ENCODE measurements around the gene ATP5MC2. TPM values are rescaled to one million over a fixed set of nuclear protein-coding genes. Genes with fewer than 3 reads are reported as not detected.

ATP5MC2 gene
- polyA plus RNA-seq, 1 of the 3 experiments (the other 2 are of a cell fraction) = 319 TPM

- WGBS (ENCODE audit: low lambda C conversion rate) = 64% methylated on average over 3 of the region's 4 CpGs
- peaks cover 0 to 6% of the 10 kb centered on the region in 2 experiments for H3K36me3 ChIP-seq (replicated peaks in 1 of 2; ENCODE audit: control insufficient read depth in 1 of 2, insufficient read depth in 2 of 2, low read length in 1 of 2)
- no peak overlapping the region for H3K9ac ChIP-seq
- H3K79me2 ChIP-seq (ENCODE audit: insufficient read depth) = no peaks in the 10 kb centered on the region
- H3K4me1 ChIP-seq (ENCODE audit: control insufficient read depth in 1 of 2, insufficient read depth in 2 of 2, low read depth in 1 of 2, low read length in 1 of 2) = no peaks in the 10 kb centered on the region
- ChIA-PET POLR2A (interaction anchor here (0.9 kb wide), 1 partner anchor 34 kb away, joined by 3 read pairs; no protein-coding TSS in a partner anchor), CTCF (interaction anchor here (1.0 to 28.9 kb wide), 5 partner anchors 7 to 44 kb away, joined by 3 to 760 read pairs (median 5); partner anchors contain the start of gene ATP5MC2)
- no peak overlapping the region for H3K27ac ChIP-seq (ENCODE audit: low read depth in 2 of 2, low read length in 1 of 2)
- no peaks in the 10 kb centered on the region for H3F3A ChIP-seq (replicated peaks; ENCODE audit: insufficient read depth)
- no peak overlapping the region for H2AFZ ChIP-seq (ENCODE audit: low read depth)
- no peaks in the 10 kb centered on the region for H3K9me2 ChIP-seq
- H3K27me3 ChIP-seq (ENCODE audit: insufficient read depth) = peaks cover 40% of the 10 kb centered on the region
- no peaks in the 10 kb centered on the region for H4K20me1 ChIP-seq (ENCODE audit: insufficient read depth)
- no peak overlapping the region for H3K4me3 ChIP-seq (ENCODE audit: low read depth in 2 of 2, low read length in 1 of 2)
- no peak for DNase-seq
- no peaks in the 10 kb centered on the region for H3K9me3 ChIP-seq
- no peak overlapping the region for H3K4me2 ChIP-seq
- no peak for TF ChIP-seq RXRA (IDR thresholded peaks at IDR 0.05; ENCODE audit: borderline replicate concordance, low read depth)
- TF ChIP-seq POLR2AphosphoS5 (IDR thresholded peaks at IDR 0.05; ENCODE audit: low read depth, low read length) = no peak
- no peak for TF ChIP-seq RCOR1 (IDR thresholded peaks at IDR 0.05; ENCODE audit: low read length)
These were observed 33.8 kb upstream of the ATP5MC2 start for GRCh38 chr12:53709671-53710070.

DNA sequence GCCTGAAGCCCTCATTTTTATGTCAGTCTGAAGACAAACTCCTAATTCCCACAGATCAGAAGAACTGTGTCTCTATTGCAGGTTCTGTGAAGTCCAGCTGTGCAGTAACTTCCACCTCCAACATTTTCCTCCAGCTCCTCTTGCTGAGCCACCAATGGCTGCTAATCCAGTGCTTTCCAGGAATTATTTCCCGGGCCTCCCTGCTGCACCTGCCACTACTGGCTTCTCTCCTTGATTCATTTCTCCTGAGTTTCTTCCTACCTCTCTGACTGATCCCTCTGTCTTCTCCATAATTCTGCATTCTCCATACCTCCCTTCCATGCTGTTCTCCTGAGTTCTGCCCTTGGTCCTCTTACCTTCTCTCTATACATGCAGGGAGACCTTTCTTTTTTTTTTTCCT, 30.2 kb upstream of the ATP5MC2 start:
- Histone ChIP-seq H3K9ac (no peak overlapping the region), H3K4me3 (ENCODE audit: low read depth in 2 of 2, low read length in 1 of 2) (no peak overlapping the region), H3K79me2 (ENCODE audit: insufficient read depth) (no peaks in the 10 kb centered on the region), H3K9me2 (no peaks in the 10 kb centered on the region), H3K9me3 (no peaks in the 10 kb centered on the region), H3K36me3 (replicated peaks in 1 of 2; ENCODE audit: control insufficient read depth in 1 of 2, insufficient read depth in 2 of 2, low read length in 1 of 2) (no peaks in the 10 kb centered on the region), H3F3A (replicated peaks; ENCODE audit: insufficient read depth) (no peaks in the 10 kb centered on the region), H3K4me1 (ENCODE audit: control insufficient read depth in 1 of 2, insufficient read depth in 2 of 2, low read depth in 1 of 2, low read length in 1 of 2) (no peaks in the 10 kb centered on the region), H3K27ac (ENCODE audit: low read depth in 2 of 2, low read length in 1 of 2) (no peak overlapping the region), H3K27me3 (ENCODE audit: insufficient read depth) (peaks cover 64% of the 10 kb centered on the region), H2AFZ (ENCODE audit: low read depth) (no peak overlapping the region), H3K4me2 (no peak overlapping the region), H4K20me1 (ENCODE audit: insufficient read depth) (no peaks in the 10 kb centered on the region)
- ChIA-PET CTCF (interaction anchor here (1.0 to 28.9 kb wide), 2 partner anchors 30 to 37 kb away, joined by 3 to 760 read pairs; no protein-coding TSS in a partner anchor), POLR2A (no interaction called here)
- DNase-seq = no peak
- 8% methylated on average over 1 of the region's 1 CpG for WGBS (ENCODE audit: low lambda C conversion rate)
- no peak for TF ChIP-seq TCF12 (IDR thresholded peaks at IDR 0.05)
- no peak for TF ChIP-seq RFX5 (IDR thresholded peaks at IDR 0.05; ENCODE audit: low read length)
- no peak for TF ChIP-seq USF2 (IDR thresholded peaks at IDR 0.05; ENCODE audit: borderline replicate concordance, low read depth, low read length)
- TF ChIP-seq GATA2 (CRISPR knock-in tag; IDR thresholded peaks at IDR 0.05) = no peak
- TF ChIP-seq RAD21 (IDR thresholded peaks at IDR 0.05; ENCODE audit: low read length) = no peak
- TF ChIP-seq SIN3A (IDR thresholded peaks at IDR 0.05; ENCODE audit: borderline replicate concordance, low read depth, low read length) = no peak
- TF ChIP-seq, protein P1, sequence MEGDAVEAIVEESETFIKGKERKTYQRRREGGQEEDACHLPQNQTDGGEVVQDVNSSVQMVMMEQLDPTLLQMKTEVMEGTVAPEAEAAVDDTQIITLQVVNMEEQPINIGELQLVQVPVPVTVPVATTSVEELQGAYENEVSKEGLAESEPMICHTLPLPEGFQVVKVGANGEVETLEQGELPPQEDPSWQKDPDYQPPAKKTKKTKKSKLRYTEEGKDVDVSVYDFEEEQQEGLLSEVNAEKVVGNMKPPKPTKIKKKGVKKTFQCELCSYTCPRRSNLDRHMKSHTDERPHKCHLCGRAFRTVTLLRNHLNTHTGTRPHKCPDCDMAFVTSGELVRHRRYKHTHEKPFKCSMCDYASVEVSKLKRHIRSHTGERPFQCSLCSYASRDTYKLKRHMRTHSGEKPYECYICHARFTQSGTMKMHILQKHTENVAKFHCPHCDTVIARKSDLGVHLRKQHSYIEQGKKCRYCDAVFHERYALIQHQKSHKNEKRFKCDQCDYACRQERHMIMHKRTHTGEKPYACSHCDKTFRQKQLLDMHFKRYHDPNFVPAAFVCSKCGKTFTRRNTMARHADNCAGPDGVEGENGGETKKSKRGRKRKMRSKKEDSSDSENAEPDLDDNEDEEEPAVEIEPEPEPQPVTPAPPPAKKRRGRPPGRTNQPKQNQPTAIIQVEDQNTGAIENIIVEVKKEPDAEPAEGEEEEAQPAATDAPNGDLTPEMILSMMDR (IDR thresholded peaks at IDR 0.05) = no peak
- TF ChIP-seq NFIC (IDR thresholded peaks at IDR 0.05; ENCODE audit: borderline replicate concordance) = no peak
- TF ChIP-seq, protein P2, sequence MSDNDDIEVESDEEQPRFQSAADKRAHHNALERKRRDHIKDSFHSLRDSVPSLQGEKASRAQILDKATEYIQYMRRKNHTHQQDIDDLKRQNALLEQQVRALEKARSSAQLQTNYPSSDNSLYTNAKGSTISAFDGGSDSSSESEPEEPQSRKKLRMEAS (IDR thresholded peaks at IDR 0.05; ENCODE audit: low read depth) = no peak
- no peak for TF ChIP-seq RXRA (IDR thresholded peaks at IDR 0.05; ENCODE audit: borderline replicate concordance, low read depth)

Measured in SK-N-SH (cell line).